ENCODE measurements around the gene PFKFB3.
"Not testable (repeated sequence)": the region's sequence is repeated elsewhere in the genome, so short reads cannot be mapped to it uniquely, and the experiment has no call there.

Gene PFKFB3

DNA sequence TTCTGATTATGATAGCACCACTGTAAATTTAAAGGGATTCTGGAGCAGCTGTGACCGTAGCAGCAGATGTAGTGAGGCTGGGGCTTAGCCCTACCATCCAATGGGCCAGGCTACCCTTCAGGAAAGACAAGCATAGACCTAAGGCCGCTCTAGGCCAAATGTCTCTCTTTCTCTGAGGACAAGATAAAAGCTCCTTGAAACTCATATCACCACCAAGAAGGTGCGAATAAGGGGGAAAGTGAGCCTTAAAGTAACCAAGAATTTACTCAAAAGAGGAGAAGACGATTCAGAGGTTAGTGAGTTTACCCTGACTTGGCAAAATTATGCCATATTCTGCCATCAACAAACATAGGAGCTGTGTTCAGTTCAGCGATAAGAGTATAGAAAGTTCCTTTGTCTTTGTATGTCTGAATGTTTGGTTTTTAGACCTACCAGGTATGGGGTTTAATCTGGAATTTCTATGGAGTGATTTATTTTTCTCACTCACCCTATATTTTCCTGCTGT is 79.8 kb downstream of the PFKFB3 start:
- Mint-ChIP-seq H3K27ac (no peak overlapping the region), H3K4me3 (no peak overlapping the region), H3K9me3 (peaks cover 2% of the 10 kb centered on the region), H3K27me3 (ENCODE audit: low read depth) (no peaks in the 10 kb centered on the region), H3K4me1 (ENCODE audit: low read depth) (peaks cover 24% of the 10 kb centered on the region), H3K36me3 (ENCODE audit: low read depth) (peaks cover 19% of the 10 kb centered on the region)

- no peak overlapping the region for H3K27ac Mint-ChIP-seq
- peaks cover 16% of the 10 kb centered on the region for H3K36me3 Mint-ChIP-seq (ENCODE audit: low read depth)
- no peak overlapping the region for H3K4me3 Mint-ChIP-seq
Measured at GRCh38 chr10:6283655-6284054, 80.9 kb downstream of the PFKFB3 start.

GRCh38 chr10:6290621-6291020 is 87.9 kb downstream of the PFKFB3 start:
- H3K4me1 Mint-ChIP-seq (ENCODE audit: low read depth), result peaks cover 27% of the 10 kb centered on the region
- H3K9me3 Mint-ChIP-seq, result peaks cover 14% of the 10 kb centered on the region
- peaks cover 17% of the 10 kb centered on the region for H3K36me3 Mint-ChIP-seq (ENCODE audit: low read depth)
- not testable (repeated sequence) for H3K27me3 Mint-ChIP-seq (ENCODE audit: low read depth); H3K4me3 Mint-ChIP-seq
- peak overlapping the region; percentile 16 for H3K27ac Mint-ChIP-seq

More at GRCh38 chr10:6283655-6284054, 80.9 kb downstream of the PFKFB3 start:
- H3K4me1 Mint-ChIP-seq (ENCODE audit: low read depth), result peaks cover 23% of the 10 kb centered on the region
- H3K27me3 Mint-ChIP-seq (ENCODE audit: low read depth), result no peaks in the 10 kb centered on the region
- H3K9me3 Mint-ChIP-seq, result no peaks in the 10 kb centered on the region

DNA sequence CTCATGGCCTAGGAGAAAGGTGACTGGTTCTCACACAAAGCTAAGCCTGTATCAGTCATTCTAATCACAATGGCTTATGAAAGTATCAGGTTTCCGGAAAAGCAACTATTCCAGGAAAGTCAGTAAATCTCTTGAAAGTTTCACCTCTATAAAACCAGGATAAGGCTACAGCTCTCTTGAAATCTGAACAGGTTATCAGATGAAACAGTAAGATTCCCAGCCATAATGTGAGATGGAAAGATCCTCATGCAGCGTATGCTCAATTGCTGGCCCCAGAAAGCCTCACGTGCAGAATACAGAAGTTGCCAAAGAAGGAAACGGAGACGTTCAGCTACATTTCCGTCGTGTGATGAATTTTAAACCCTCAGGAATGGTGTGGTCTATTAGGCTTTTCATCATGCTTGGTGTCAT is 90.0 kb downstream of the PFKFB3 start:
- Mint-ChIP-seq H3K27me3 (ENCODE audit: low read depth) (no peaks in the 10 kb centered on the region), H3K36me3 (ENCODE audit: low read depth) (peaks cover 20% of the 10 kb centered on the region), H3K9me3 (peaks cover 14% of the 10 kb centered on the region), H3K4me1 (ENCODE audit: low read depth) (peaks cover 46% of the 10 kb centered on the region), H3K27ac (peak overlapping the region; percentile 72), H3K4me3 (no peak overlapping the region)

DNA sequence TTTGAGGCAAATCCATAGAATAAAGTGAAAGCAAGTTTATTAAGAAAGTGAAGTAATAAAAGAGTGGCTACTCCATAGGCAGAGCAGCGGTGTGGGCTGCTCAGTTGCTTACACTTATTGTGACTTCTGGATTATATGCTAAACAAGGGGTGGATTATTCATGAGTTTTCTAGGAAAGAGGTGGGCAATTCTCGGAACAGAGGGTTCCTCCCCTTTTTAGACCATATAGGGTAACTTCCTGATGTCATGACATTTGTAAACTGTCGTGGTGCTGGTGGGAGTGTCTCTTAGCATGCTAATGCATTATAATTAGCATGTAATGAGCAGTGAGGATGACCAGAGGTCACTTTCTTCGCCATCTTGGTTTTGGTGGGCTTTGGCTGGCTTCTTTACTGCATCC is 93.7 kb downstream of the PFKFB3 start:
- not testable (repeated sequence) for H3K27me3 Mint-ChIP-seq (ENCODE audit: low read depth); H3K4me3 Mint-ChIP-seq
- Mint-ChIP-seq H3K36me3 (ENCODE audit: low read depth) (peaks cover 26% of the 10 kb centered on the region), H3K9me3 (peaks cover 17% of the 10 kb centered on the region), H3K4me1 (ENCODE audit: low read depth) (peaks cover 67% of the 10 kb centered on the region), H3K27ac (peak overlapping the region; percentile 88)

GRCh38 chr10:6296828-6297251 is 94.1 kb downstream of the PFKFB3 start:
- H3K4me1 Mint-ChIP-seq (ENCODE audit: low read depth), result peaks cover 64% of the 10 kb centered on the region
- H3K27ac Mint-ChIP-seq, result no peak overlapping the region

DNA sequence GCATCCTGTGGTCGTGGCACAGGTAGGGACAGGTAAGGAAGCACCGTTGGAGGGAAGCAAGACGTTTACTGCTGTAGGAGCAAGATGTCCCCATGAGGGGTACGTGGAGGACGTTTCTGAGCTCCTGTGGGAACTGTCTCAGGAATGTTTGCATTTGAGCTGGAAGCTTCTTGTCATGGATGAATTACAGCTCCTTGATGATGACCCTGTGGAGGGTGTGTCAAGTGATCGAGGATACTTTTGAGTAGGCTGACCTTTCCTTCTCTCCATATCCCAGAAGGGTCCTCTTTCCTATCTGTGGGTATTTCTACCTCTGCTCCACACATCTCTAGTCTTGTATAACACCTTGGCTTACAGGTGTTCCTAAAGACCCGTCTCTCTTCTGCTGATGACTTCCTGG is 94.8 kb downstream of the PFKFB3 start:
- Mint-ChIP-seq H3K27ac (no peak overlapping the region), H3K27me3 (ENCODE audit: low read depth) (no peaks in the 10 kb centered on the region), H3K4me1 (ENCODE audit: low read depth) (peaks cover 60% of the 10 kb centered on the region)

More at GRCh38 chr10:6296828-6297251, 94.1 kb downstream of the PFKFB3 start:
- Mint-ChIP-seq H3K4me3 (no peak overlapping the region), H3K36me3 (ENCODE audit: low read depth) (peaks cover 24% of the 10 kb centered on the region), H3K27me3 (ENCODE audit: low read depth) (no peaks in the 10 kb centered on the region), H3K9me3 (peaks cover 17% of the 10 kb centered on the region)

GRCh38 chr10:6297951-6298381 is 95.2 kb downstream of the PFKFB3 start:
- Mint-ChIP-seq H3K4me1 (ENCODE audit: low read depth) (peaks cover 58% of the 10 kb centered on the region), H3K4me3 (no peak overlapping the region), H3K27me3 (ENCODE audit: low read depth) (no peaks in the 10 kb centered on the region), H3K36me3 (ENCODE audit: low read depth) (peaks cover 24% of the 10 kb centered on the region), H3K27ac (peak overlapping the region; percentile 50), H3K9me3 (peaks cover 17% of the 10 kb centered on the region)

More for the DNA sequence above, 94.8 kb downstream of the PFKFB3 start:
- H3K36me3 Mint-ChIP-seq (ENCODE audit: low read depth), result peaks cover 23% of the 10 kb centered on the region
- H3K9me3 Mint-ChIP-seq, result peaks cover 17% of the 10 kb centered on the region
- no peak overlapping the region for H3K4me3 Mint-ChIP-seq

DNA sequence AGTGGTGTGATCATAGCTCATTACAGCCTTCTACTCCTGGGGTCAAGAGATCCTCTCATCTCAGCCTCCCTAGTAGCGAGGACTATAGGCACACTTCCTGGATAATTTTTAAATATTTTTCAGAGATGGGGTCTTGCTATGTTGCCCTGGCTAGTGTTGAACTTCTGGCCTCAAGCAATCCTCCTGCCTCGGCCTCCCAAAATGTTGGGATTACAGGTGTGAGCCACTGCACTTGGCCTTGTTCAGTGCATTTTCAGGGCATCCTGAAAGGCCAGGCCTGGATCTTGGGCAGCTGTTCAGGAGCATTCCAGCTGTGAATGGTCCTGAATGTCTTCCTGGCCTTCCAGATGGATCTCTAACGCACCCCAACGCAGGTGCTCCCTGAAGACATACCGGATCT is 95.7 kb downstream of the PFKFB3 start:
- Mint-ChIP-seq H3K4me1 (ENCODE audit: low read depth) (peaks cover 58% of the 10 kb centered on the region), H3K4me3 (no peak overlapping the region)

GRCh38 chr10:6299234-6299633 is 96.5 kb downstream of the PFKFB3 start:
- no peaks in the 10 kb centered on the region for H3K27me3 Mint-ChIP-seq (ENCODE audit: low read depth)
- H3K4me3 Mint-ChIP-seq, result no peak overlapping the region
- H3K9me3 Mint-ChIP-seq, result peaks cover 9% of the 10 kb centered on the region
- peak overlapping the region; percentile 37 for H3K27ac Mint-ChIP-seq
- peaks cover 21% of the 10 kb centered on the region for H3K36me3 Mint-ChIP-seq (ENCODE audit: low read depth)
- peaks cover 53% of the 10 kb centered on the region for H3K4me1 Mint-ChIP-seq (ENCODE audit: low read depth)

More for the DNA sequence above, 95.7 kb downstream of the PFKFB3 start:
- no peaks in the 10 kb centered on the region for H3K27me3 Mint-ChIP-seq (ENCODE audit: low read depth)
- peak overlapping the region; percentile 50 for H3K27ac Mint-ChIP-seq
- H3K9me3 Mint-ChIP-seq, result peaks cover 17% of the 10 kb centered on the region
- H3K36me3 Mint-ChIP-seq (ENCODE audit: low read depth), result peaks cover 26% of the 10 kb centered on the region

DNA sequence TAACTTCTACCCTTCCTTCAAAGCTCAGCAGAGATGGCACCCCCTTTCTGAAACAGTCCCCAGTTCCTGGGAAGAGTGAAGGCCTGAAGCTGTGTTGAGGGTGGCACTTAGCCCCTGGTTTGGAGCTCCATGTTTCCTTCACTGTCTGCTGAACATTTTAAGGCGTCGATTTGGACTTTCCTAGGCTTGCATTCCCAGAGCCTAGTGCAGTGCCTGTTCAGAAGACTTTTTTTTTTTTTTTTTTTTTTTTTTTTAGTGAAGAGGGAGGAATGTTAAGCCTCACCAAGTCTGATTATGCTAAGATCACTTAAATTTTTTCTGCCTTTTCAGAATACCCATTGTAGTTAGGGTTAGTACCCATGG is 97.0 kb downstream of the PFKFB3 start:
- Mint-ChIP-seq H3K4me1 (ENCODE audit: low read depth) (peaks cover 51% of the 10 kb centered on the region), H3K27me3 (ENCODE audit: low read depth) (no peaks in the 10 kb centered on the region), H3K9me3 (peaks cover 6% of the 10 kb centered on the region)

GRCh38 chr10:6300106-6300783 is 97.5 kb downstream of the PFKFB3 start:
- H3K4me3 Mint-ChIP-seq, result peak overlapping the region; percentile 37
- peaks cover 48% of the 10 kb centered on the region for H3K4me1 Mint-ChIP-seq (ENCODE audit: low read depth)
- H3K27ac Mint-ChIP-seq, result peak overlapping the region; percentile 80
- H3K9me3 Mint-ChIP-seq, result peaks cover 3% of the 10 kb centered on the region
- H3K27me3 Mint-ChIP-seq (ENCODE audit: low read depth), result no peaks in the 10 kb centered on the region
- H3K36me3 Mint-ChIP-seq (ENCODE audit: low read depth), result peaks cover 16% of the 10 kb centered on the region

More for the DNA sequence above, 97.0 kb downstream of the PFKFB3 start:
- Mint-ChIP-seq H3K27ac (peak overlapping the region; percentile 80), H3K36me3 (ENCODE audit: low read depth) (peaks cover 19% of the 10 kb centered on the region), H3K4me3 (peak overlapping the region; percentile 37)

DNA sequence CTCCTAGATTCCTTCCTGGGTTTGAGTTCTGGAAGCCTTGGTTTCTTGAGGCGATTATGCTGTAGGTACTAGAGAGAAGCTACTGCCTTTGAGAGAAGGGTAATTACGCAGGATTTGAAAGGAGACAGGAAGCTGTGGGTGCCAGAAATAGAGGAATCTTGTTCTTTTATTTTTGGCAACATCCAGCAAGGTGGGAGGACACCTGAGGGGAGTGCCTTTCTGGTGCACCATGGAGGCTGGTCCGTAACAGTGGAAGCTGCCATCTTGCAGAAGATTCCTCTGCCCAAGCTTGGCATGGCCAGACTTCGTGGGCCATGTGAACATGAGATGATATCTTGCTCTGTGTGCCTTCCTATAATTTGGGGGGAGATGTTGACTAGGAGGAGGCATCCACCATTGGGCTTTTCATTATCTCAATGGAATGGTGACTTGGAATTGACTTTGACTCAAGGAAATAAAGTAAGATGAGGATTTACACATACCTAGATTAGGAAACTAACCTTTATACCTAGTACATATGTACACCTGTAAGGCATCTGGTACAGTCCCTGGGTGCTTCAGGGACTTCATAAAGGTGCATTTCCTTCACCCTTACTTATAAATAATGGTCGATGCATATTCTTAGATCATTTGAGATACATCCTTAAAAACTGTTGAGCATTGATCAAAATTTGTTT is 98.2 kb downstream of the PFKFB3 start:
- no peaks in the 10 kb centered on the region for H3K27me3 Mint-ChIP-seq (ENCODE audit: low read depth)
- H3K27ac Mint-ChIP-seq, result peak overlapping the region; percentile 80
- no peak overlapping the region for H3K4me3 Mint-ChIP-seq
- peaks cover 3% of the 10 kb centered on the region for H3K9me3 Mint-ChIP-seq
- H3K36me3 Mint-ChIP-seq (ENCODE audit: low read depth), result peaks cover 18% of the 10 kb centered on the region
- H3K4me1 Mint-ChIP-seq (ENCODE audit: low read depth), result peaks cover 47% of the 10 kb centered on the region

GRCh38 chr10:6301488-6302075 is 98.8 kb downstream of the PFKFB3 start:
- Mint-ChIP-seq H3K4me3 (no peak overlapping the region), H3K9me3 (peaks cover 3% of the 10 kb centered on the region), H3K27ac (no peak overlapping the region), H3K27me3 (ENCODE audit: low read depth) (no peaks in the 10 kb centered on the region), H3K4me1 (ENCODE audit: low read depth) (peaks cover 41% of the 10 kb centered on the region), H3K36me3 (ENCODE audit: low read depth) (peaks cover 20% of the 10 kb centered on the region)
